ENCODE data around the gene CLPTM1L. TPM values are rescaled to one million over a fixed set of nuclear protein-coding genes. Genes with fewer than 3 reads are reported as not detected.
"Not testable (repeated sequence)": the region's sequence is repeated elsewhere in the genome, so short reads cannot be mapped to it uniquely, and the experiment has no call there.

The CLPTM1L gene
- total RNA-seq, 1 donor from 2014 or later, result 34.2 TPM

DNA sequence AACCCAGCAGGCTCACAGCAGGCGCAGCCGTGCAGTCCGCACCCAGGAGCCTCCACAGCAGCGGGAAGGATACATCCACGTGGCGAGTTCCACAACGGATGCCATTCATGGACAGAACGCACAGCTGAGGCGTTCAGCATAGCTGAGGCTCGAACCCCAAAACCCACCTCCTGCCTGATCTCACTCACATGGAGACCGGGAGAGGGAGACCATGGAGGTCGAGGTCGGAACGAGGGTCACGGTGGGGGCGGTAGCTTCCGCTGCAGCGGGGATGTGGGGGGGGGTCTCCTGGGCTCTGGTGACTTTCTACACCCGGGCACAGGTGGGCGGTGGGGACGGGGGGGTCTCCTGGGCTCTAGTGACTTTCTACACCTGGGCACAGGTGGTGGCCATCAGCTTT is 67.6 kb downstream of the CLPTM1L start:
- intact Hi-C loops (cut with micrococcal nuclease), result no loop called here
- Histone ChIP-seq H3K27me3 (ENCODE audit: low read depth) (no peaks in the 10 kb centered on the region), H3K27ac (replicated peaks) (no peak overlapping the region), H3K4me3 (no peak overlapping the region), H3K36me3 (no peaks in the 10 kb centered on the region), H3K9me3 (replicated peaks) (peaks cover 8% of the 10 kb centered on the region), H3K4me1 (no peaks in the 10 kb centered on the region)
- TF ChIP-seq, protein P1, sequence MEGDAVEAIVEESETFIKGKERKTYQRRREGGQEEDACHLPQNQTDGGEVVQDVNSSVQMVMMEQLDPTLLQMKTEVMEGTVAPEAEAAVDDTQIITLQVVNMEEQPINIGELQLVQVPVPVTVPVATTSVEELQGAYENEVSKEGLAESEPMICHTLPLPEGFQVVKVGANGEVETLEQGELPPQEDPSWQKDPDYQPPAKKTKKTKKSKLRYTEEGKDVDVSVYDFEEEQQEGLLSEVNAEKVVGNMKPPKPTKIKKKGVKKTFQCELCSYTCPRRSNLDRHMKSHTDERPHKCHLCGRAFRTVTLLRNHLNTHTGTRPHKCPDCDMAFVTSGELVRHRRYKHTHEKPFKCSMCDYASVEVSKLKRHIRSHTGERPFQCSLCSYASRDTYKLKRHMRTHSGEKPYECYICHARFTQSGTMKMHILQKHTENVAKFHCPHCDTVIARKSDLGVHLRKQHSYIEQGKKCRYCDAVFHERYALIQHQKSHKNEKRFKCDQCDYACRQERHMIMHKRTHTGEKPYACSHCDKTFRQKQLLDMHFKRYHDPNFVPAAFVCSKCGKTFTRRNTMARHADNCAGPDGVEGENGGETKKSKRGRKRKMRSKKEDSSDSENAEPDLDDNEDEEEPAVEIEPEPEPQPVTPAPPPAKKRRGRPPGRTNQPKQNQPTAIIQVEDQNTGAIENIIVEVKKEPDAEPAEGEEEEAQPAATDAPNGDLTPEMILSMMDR (IDR thresholded peaks at IDR 0.05; ENCODE audit: borderline replicate concordance), result no peak
- no peak for DNase-seq

DNA sequence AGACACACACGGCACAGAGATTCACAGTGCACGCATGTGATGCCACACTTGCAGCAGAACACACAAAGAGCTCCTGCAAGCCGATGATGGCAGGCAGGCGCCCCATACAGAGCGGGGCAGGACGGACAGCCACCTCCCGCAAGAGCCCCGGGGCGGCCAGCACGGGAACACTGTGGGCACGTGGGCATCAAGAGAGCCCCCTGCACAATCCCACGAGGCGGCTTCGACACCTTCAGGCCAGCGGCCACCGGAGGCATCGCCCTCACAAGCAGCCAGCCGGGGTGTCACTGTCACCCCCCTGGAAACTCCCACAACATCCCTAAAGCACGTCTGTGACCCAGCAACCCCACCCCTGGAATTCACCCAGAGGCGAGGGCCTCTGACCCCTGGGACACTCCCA is 68.0 kb downstream of the CLPTM1L start:
- DNase-seq, result no peak
- no peak overlapping the region for H3K4me3 ChIP-seq
- no peaks in the 10 kb centered on the region for H3K27me3 ChIP-seq (ENCODE audit: low read depth)
- TF ChIP-seq, protein P1 (IDR thresholded peaks at IDR 0.05; ENCODE audit: borderline replicate concordance), result no peak
- intact Hi-C loops (cut with micrococcal nuclease), result no loop called here
- no peaks in the 10 kb centered on the region for H3K36me3 ChIP-seq
- H3K27ac ChIP-seq (replicated peaks), result no peak overlapping the region
- no peaks in the 10 kb centered on the region for H3K4me1 ChIP-seq
- H3K9me3 ChIP-seq (replicated peaks), result peaks cover 8% of the 10 kb centered on the region

DNA sequence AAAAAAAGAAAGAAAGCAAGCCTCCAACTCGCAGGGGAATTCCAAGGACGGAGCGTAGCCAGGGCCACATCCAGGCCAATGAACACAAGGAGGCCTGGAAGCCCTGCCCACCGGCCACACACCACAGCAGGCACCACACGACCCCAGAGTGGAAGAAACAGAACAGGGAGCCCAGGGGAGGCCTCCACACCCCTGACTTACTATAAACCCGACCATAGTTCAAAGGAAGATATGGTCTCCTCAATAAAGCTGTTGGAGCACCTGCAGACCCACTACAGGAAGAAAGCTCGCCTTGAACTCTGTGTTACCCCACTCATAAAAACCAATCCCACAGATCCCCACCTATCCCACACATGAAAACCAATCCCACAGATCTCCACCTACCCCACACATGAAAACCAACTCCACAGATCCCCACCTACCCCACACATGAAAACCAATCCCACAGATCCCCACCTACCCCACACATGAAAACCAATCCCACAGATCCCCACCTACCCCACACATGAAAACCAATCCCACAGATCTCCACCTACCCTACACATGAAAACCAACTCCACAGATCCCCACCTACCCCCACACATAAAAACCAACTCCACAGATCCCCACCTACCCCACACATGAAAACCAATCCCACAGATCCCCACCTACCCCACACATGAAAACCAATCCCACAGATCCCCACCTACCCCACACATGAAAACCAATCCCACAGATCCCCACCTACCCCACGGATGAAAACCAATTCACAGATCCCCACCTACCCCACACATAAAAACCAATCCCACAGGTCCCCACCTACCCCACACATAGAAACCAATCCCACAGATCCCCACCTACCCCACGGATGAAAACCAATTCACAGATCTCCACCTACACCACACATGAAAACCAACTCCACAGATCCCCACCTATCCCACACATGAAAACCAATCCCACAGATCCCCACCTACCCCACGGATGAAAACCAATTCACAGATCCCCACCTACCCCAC is 69.2 kb downstream of the CLPTM1L start:
- intact Hi-C loops (cut with micrococcal nuclease); H3K4me3 ChIP-seq; H3K36me3 ChIP-seq; H3K27ac ChIP-seq (replicated peaks); H3K4me1 ChIP-seq; DNase-seq; H3K9me3 ChIP-seq (replicated peaks); H3K27me3 ChIP-seq (ENCODE audit: low read depth): not testable (repeated sequence)

DNA sequence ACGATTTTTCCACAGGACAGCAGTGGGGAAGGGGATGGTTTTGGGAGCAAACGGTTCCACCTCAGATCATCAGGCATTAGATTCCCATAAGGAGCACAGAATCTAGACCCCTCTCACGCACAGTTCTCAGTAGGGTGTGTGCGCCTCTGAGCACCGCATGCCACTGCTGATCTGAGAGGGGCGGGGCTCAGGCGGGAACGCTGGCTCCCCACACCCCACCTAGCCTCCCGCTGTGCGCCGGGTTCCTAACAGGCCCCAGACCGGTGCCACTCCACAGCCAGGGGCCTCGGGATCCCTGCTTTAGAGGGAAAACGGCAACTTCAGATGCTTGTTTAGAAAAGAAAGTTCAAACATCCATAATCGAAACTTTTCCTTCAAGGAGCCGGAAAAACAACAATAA is 70.4 kb downstream of the CLPTM1L start:
- Histone ChIP-seq H3K27me3 (ENCODE audit: low read depth) (no peaks in the 10 kb centered on the region), H3K9me3 (replicated peaks) (peaks cover 8% of the 10 kb centered on the region), H3K4me1 (no peaks in the 10 kb centered on the region), H3K4me3 (no peak overlapping the region), H3K36me3 (no peaks in the 10 kb centered on the region), H3K27ac (replicated peaks) (no peak overlapping the region)
- DNase-seq, result no peak
- TF ChIP-seq, protein P1 (IDR thresholded peaks at IDR 0.05; ENCODE audit: borderline replicate concordance), result no peak
- intact Hi-C loops (cut with micrococcal nuclease), result no loop called here

DNA sequence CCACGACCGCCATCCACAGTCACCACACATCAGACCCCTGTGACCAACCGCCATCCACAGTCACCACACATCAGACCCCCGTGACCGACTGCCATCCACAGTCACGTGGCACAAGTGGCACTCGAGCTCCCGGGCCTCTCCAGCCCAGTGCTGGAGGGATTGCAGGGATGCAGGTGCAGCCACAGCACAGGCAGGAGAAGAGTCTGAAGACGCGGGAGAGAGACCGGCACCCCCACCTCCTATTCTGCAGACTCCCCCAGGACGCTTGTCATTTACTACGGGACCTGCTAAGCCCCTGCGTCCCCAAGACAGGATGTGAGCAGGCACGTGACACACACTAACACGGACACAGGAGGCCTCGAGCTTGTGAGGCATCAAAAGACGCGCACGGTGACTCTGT is 71.2 kb downstream of the CLPTM1L start:
- Histone ChIP-seq H3K4me1 (no peaks in the 10 kb centered on the region), H3K4me3 (no peak overlapping the region), H3K27ac (replicated peaks) (no peak overlapping the region), H3K27me3 (ENCODE audit: low read depth) (no peaks in the 10 kb centered on the region), H3K36me3 (no peaks in the 10 kb centered on the region), H3K9me3 (replicated peaks) (peaks cover 6% of the 10 kb centered on the region)
- intact Hi-C loops (cut with micrococcal nuclease), result no loop called here
- DNase-seq, result no peak
- TF ChIP-seq, protein P1 (IDR thresholded peaks at IDR 0.05; ENCODE audit: borderline replicate concordance), result no peak

DNA sequence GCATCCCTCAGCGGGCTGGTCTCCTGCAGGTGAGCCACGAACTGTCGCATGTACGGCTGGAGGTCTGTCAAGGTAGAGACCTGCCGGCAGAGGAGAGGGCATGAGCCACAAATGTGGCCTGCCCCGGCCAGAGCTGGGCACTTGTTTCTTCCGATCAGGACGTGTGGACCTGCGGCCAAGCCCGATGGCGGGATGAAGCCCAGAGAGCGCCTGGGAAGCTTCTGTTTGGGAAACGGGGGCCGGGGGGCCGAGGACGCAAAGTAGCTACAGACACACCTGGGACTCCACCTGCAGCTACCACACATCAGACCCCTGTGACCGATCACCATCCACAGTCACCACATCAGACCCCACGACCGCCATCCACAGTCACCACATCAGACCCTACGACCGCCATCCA is 72.7 kb downstream of the CLPTM1L start:
- H3K27ac ChIP-seq (replicated peaks), result no peak overlapping the region
- TF ChIP-seq, protein P1 (IDR thresholded peaks at IDR 0.05; ENCODE audit: borderline replicate concordance), result no peak
- intact Hi-C loops (cut with micrococcal nuclease), result no loop called here
- no peaks in the 10 kb centered on the region for H3K9me3 ChIP-seq (replicated peaks)
- H3K4me1 ChIP-seq, result no peaks in the 10 kb centered on the region
- H3K4me3 ChIP-seq, result no peak overlapping the region
- no peak for DNase-seq
- H3K27me3 ChIP-seq (ENCODE audit: low read depth), result no peaks in the 10 kb centered on the region
- H3K36me3 ChIP-seq, result no peaks in the 10 kb centered on the region

All from left ventricle myocardium inferior (tissue), 1 donor.